Astrocyte of the cerebellum (primary cell): Measurements from ENCODE around the gene SLC16A9.

Experiments
- DNase-seq: peaks from one replicate; pipeline ENCODE4 v3.0.0-alpha.2; 2011; ENCODE audit warnings: low read depth
- H3K4me3 ChIP-seq: 2 replicates; pipeline ENCODE4 v1.5.1; 2011; ENCODE audit warnings: mild to moderate bottlenecking, low read depth, low read length, moderate library complexity
- CTCF ChIP-seq: IDR thresholded peaks from 2 replicates; pipeline ENCODE4 v1.5.1; 2012; ENCODE audit warnings: low read length, low read depth, moderate library complexity, mild to moderate bottlenecking; ENCODE audit errors: missing control alignments
- in situ Hi-C: cut with HindIII; loops from 2 replicates; pipeline ENCODE4 v1.10.0; 2017; ENCODE audit warnings: low sequenced_read_pairs

SLC16A9 gene

GRCh38 chr10:59617996-59618395 is 91.7 kb downstream of the SLC16A9 start:
- in situ Hi-C loops: loop anchor here (25.0 kb wide), 2 partner anchors 656 to 831 kb away; no protein-coding TSS in a partner anchor
- no peak for DNase-seq
- no peak for TF ChIP-seq CTCF
- H3K4me3 ChIP-seq: no peak overlapping the region

- no peak for TF ChIP-seq CTCF
- in situ Hi-C loops: loop anchor here (25.0 kb wide), 2 partner anchors 649 to 824 kb away; no protein-coding TSS in a partner anchor
- H3K4me3 ChIP-seq: no peak overlapping the region
- no peak for DNase-seq
These were observed 98.6 kb downstream of the SLC16A9 start for GRCh38 chr10:59611048-59611447.

- in situ Hi-C loops: loop anchor here (25.0 kb wide), 2 partner anchors 646 to 821 kb away; no protein-coding TSS in a partner anchor
- no peak overlapping the region for H3K4me3 ChIP-seq
- no peak for DNase-seq
- no peak for TF ChIP-seq CTCF
These were observed 101.7 kb downstream of the SLC16A9 start for GRCh38 chr10:59607970-59608369.

- in situ Hi-C loops: loop anchor here (25.0 kb wide), 2 partner anchors 644 to 819 kb away; no protein-coding TSS in a partner anchor
These were observed 103.1 kb downstream of the SLC16A9 start for GRCh38 chr10:59606551-59606961.

GRCh38 chr10:59601985-59602384 is 107.7 kb downstream of the SLC16A9 start:
- in situ Hi-C loops: loop anchor here (25.0 kb wide), 2 partner anchors 640 to 815 kb away; no protein-coding TSS in a partner anchor

More at GRCh38 chr10:59606551-59606961, 103.1 kb downstream of the SLC16A9 start:
- no peak for TF ChIP-seq CTCF
- DNase-seq: no peak
- no peak overlapping the region for H3K4me3 ChIP-seq

More at GRCh38 chr10:59601985-59602384, 107.7 kb downstream of the SLC16A9 start:
- no peak for DNase-seq
- H3K4me3 ChIP-seq: no peak overlapping the region
- no peak for TF ChIP-seq CTCF
